CD1c-positive myeloid dendritic cell (primary cell): ENCODE measurements around the gene CYP4F12.

Experiments
- DNase-seq: peaks from one replicate; pipeline ENCODE4 v3.0.0-alpha.2; 2016; ENCODE audit errors: extremely low spot score

The CYP4F12 gene

GRCh38 chr19:15702534-15702930 is 29.6 kb downstream of the CYP4F12 start:
- DNase-seq: peak; percentile 72

GRCh38 chr19:15714638-15715037 is 41.8 kb downstream of the CYP4F12 start:
- DNase-seq: no peak

GRCh38 chr19:15715642-15716041 is 42.8 kb downstream of the CYP4F12 start:
- DNase-seq: no peak

GRCh38 chr19:15717809-15718208 is 44.9 kb downstream of the CYP4F12 start:
- no peak for DNase-seq

- DNase-seq: no peak
Observed at GRCh38 chr19:15721268-15721667, 48.4 kb downstream of the CYP4F12 start.

GRCh38 chr19:15722956-15723355 is 50.1 kb downstream of the CYP4F12 start:
- DNase-seq: no peak

- DNase-seq: no peak
Observed at GRCh38 chr19:15727724-15728123, 54.8 kb downstream of the CYP4F12 start, which contains the start of gene OR10H2. Gene OR10H2, plus strand, starts transcription at chr19:15728024. Its CDS starts 20 bp downstream, at chr19:15728044.

GRCh38 chr19:15730538-15730937 is 57.7 kb downstream of the CYP4F12 start:
- DNase-seq: no peak

- no peak for DNase-seq
Observed at GRCh38 chr19:15732388-15732787, 59.5 kb downstream of the CYP4F12 start.

GRCh38 chr19:15733895-15734294 is 61.0 kb downstream of the CYP4F12 start:
- DNase-seq: no peak

- DNase-seq: no peak
Observed at GRCh38 chr19:15737722-15738121, 64.8 kb downstream of the CYP4F12 start, which contains the start of gene OR10H3. Gene OR10H3, plus strand, starts transcription at chr19:15737985. Its CDS starts 3,408 bp downstream, at chr19:15741393.

- DNase-seq: no peak
Observed at GRCh38 chr19:15740785-15741184, 67.9 kb downstream of the CYP4F12 start.
